Glomerular visceral epithelial cell (primary cell): ENCODE data around the gene GDF3.
"Not testable (repeated sequence)": the region's sequence is repeated elsewhere in the genome, so short reads cannot be mapped to it uniquely, and the experiment has no call there.

ENCODE experiments used
- DNase-seq: peaks from one replicate; pipeline ENCODE4 v3.0.0-alpha.2; 2016; ENCODE audit errors: extremely low spot score

The GDF3 gene

GRCh38 chr12:7695566-7696197 is at the start of gene GDF3:
GDF3 (minus strand) TSS chr12:7695775; CDS start chr12:7695728, 47 bp downstream.
- no peak for DNase-seq

GRCh38 chr12:7732993-7733392 is 37.4 kb upstream of the GDF3 start:
- no peak for DNase-seq

GRCh38 chr12:7731486-7731885 is 35.9 kb upstream of the GDF3 start:
- no peak for DNase-seq

GRCh38 chr12:7730984-7731383 is 35.4 kb upstream of the GDF3 start:
- DNase-seq, result not testable (repeated sequence)

GRCh38 chr12:7729746-7730145 is 34.2 kb upstream of the GDF3 start:
- no peak for DNase-seq

- DNase-seq, result no peak
These were observed 28.4 kb upstream of the GDF3 start for GRCh38 chr12:7723926-7724325.

- DNase-seq, result no peak
These were observed 24.6 kb upstream of the GDF3 start for GRCh38 chr12:7719946-7720730.

- DNase-seq, result no peak
These were observed 20.8 kb upstream of the GDF3 start for GRCh38 chr12:7716381-7716780.

- no peak for DNase-seq
These were observed 17.4 kb upstream of the GDF3 start for GRCh38 chr12:7712841-7713442.

- no peak for DNase-seq
These were observed 15.6 kb upstream of the GDF3 start, which contains the start of gene DPPA3 for GRCh38 chr12:7711133-7711532. DPPA3 (plus strand) TSS chr12:7711433; CDS start chr12:7711571, 138 bp downstream.

GRCh38 chr12:7709969-7710675 is 14.5 kb upstream of the GDF3 start:
- DNase-seq, result no peak

- no peak for DNase-seq
These were observed 10.3 kb upstream of the GDF3 start for GRCh38 chr12:7705846-7706245.

- no peak for DNase-seq
These were observed 376 bp downstream of the GDF3 start for GRCh38 chr12:7695237-7695560.

GRCh38 chr12:7694556-7695236 is 879 bp downstream of the GDF3 start:
- DNase-seq, result no peak

- no peak for DNase-seq
These were observed 1.8 kb downstream of the GDF3 start for GRCh38 chr12:7693793-7694192.

GRCh38 chr12:7681535-7681934 is 14.0 kb downstream of the GDF3 start:
- no peak for DNase-seq

GRCh38 chr12:7679251-7680045 is 16.1 kb downstream of the GDF3 start:
- DNase-seq, result no peak

GRCh38 chr12:7678744-7679143 is 16.8 kb downstream of the GDF3 start:
- no peak for DNase-seq

GRCh38 chr12:7677432-7677888 is 18.1 kb downstream of the GDF3 start:
- DNase-seq, result not testable (repeated sequence)

- DNase-seq, result not testable (repeated sequence)
These were observed 20.1 kb downstream of the GDF3 start for GRCh38 chr12:7675455-7675854.

GRCh38 chr12:7668171-7668570 is 27.4 kb downstream of the GDF3 start:
- DNase-seq, result no peak
